CD8-positive, alpha-beta memory T cell (primary cell): ENCODE data around the gene ANKHD1. TPM values are rescaled to one million over a fixed set of nuclear protein-coding genes. Genes with fewer than 3 reads are reported as not detected.

Source experiments
- CTCF ChIA-PET: fragments of 350-600 bp; sonication (Branson Sonifier 250); formaldehyde crosslinking; loops from one replicate; lab custom pipeline; 2021; ENCODE audit warnings: antibody characterized with exemption; lab: Charles Lee
- POLR2A ChIA-PET: fragments of 350-600 bp; sonication (Branson Sonifier 250); formaldehyde crosslinking; loops from one replicate; lab custom pipeline; 2021; ENCODE audit warnings: antibody characterized with exemption; lab: Charles Lee
- DNase-seq, 5 donors: peaks; one replicate each; pipeline versions ENCODE4 v3.0.0 to v3.0.0-alpha.2; 2020 to 2022; ENCODE audit warnings: mixed read lengths in 1 of 5
- H3K27ac ChIP-seq: one replicate; pipeline ENCODE4 v1.7.0; 2013; ENCODE audit warnings: low read depth, mild to moderate bottlenecking, low read length, moderate library complexity
- H3K27me3 ChIP-seq: 2 replicates; pipeline ENCODE4 v1.7.0; 2013; ENCODE audit warnings: low read length, mild to moderate bottlenecking; ENCODE audit not compliant: insufficient read depth, poor library complexity, severe bottlenecking
- H3K36me3 ChIP-seq: 2 replicates; pipeline ENCODE4 v1.7.0; 2013; ENCODE audit warnings: mild to moderate bottlenecking, low read length, moderate library complexity; ENCODE audit not compliant: insufficient read depth
- H3K4me1 ChIP-seq: 2 replicates; pipeline ENCODE4 v1.7.0; 2013; ENCODE audit warnings: mild to moderate bottlenecking, low read length, moderate library complexity; ENCODE audit not compliant: insufficient read depth
- H3K4me3 ChIP-seq: 2 replicates; pipeline ENCODE4 v1.7.0; 2013; ENCODE audit warnings: mild to moderate bottlenecking, low read length
- H3K9me3 ChIP-seq: 2 replicates; pipeline ENCODE4 v1.7.0; 2013; ENCODE audit warnings: mild to moderate bottlenecking, low read length
- H3K27ac Mint-ChIP-seq, 8 donors: one replicate each; pipeline ENCODE4 v1.8.0; 2020 to 2021; ENCODE audit warnings: mixed read lengths in 8 of 8, mild to moderate bottlenecking in 6 of 8, inconsistent platforms in 3 of 8, moderate library complexity in 3 of 8
- H3K27me3 Mint-ChIP-seq, 2 donors: one replicate each; pipeline ENCODE4 v1.8.0; 2020 to 2021; ENCODE audit warnings: mixed read lengths in 2 of 2, mild to moderate bottlenecking in 1 of 2, moderate library complexity in 1 of 2
- H3K36me3 Mint-ChIP-seq, 3 donors: one replicate each; pipeline ENCODE4 v1.8.0; 2020 to 2021; ENCODE audit warnings: mixed read lengths in 3 of 3, inconsistent platforms in 1 of 3, mild to moderate bottlenecking in 1 of 3
- H3K4me1 Mint-ChIP-seq, 3 donors: one replicate each; pipeline ENCODE4 v1.8.0; 2020 to 2021; ENCODE audit warnings: mixed read lengths in 3 of 3, inconsistent platforms in 1 of 3, mild to moderate bottlenecking in 1 of 3
- H3K4me3 Mint-ChIP-seq, 7 donors: one replicate each; pipeline ENCODE4 v1.8.0; 2020 to 2021; ENCODE audit warnings: mixed read lengths in 7 of 7, mild to moderate bottlenecking in 6 of 7, moderate library complexity in 4 of 7, inconsistent platforms in 2 of 7
- H3K9me3 Mint-ChIP-seq, 5 donors: one replicate each; pipeline ENCODE4 v1.8.0; 2020 to 2022; ENCODE audit warnings: mixed read lengths in 5 of 5, mild to moderate bottlenecking in 3 of 5, moderate library complexity in 2 of 5, inconsistent platforms in 1 of 5
- polyA plus RNA-seq: library from polyadenylated mRNA; unstranded; fragments of 300-500 nt; fragmentation: Illumina TruSeq; gene quantifications from one replicate; pipeline ENCODE4 v1.2.3, GENCODE V29; 2021
- total RNA-seq, 2 experiments: library from RNA; stranded (reverse); gene quantifications; one replicate each; pipeline ENCODE4 v1.2.3, GENCODE V29; 2021

The ANKHD1 gene
- total and polyA plus RNA-seq, 3 experiments from 2014 or later: 88.6 to 107 (median 100) TPM

DNA sequence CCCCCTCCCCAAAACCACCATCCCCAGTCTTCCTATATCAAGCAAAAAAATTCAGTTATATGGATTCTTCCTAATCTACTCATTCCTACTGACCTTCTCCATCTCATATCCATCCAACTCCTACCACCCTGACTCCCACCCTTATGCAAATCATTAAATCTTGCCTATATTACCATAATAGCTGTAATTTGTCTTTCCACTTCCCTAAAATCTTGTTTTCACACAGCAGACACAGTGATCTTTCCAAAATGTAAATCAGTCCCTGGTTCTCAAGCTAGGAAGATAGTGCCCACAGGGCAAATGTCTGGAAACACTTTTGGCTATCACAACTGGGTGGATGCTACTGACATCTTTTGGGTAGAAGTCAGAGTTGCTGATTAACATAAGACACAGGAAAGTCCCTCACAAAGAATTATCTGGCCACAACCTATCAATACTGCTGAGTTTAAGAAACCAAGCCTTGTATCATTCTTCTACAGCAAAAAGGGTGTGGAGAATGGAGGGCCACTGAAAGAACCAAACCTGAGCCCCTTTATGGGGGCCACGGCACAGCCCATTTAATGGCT is 154.2 kb downstream of the ANKHD1 start:
- H3K27ac Mint-ChIP-seq: peak overlapping the region; percentile 91 to 99 (median 96)
- H3K9me3 Mint-ChIP-seq: no peaks in the 10 kb centered on the region
- H3K36me3 Mint-ChIP-seq: peaks cover 0 to 54% (median 7%) of the 10 kb centered on the region in 3 donors
- H3K4me3 Mint-ChIP-seq: peak overlapping the region; percentile 77 to 97 (median 93)
- peaks cover 48 to 55% (median 50%) of the 10 kb centered on the region in 3 donors for H3K4me1 Mint-ChIP-seq
- Histone ChIP-seq H3K36me3 (peaks cover 7% of the 10 kb centered on the region), H3K9me3 (no peaks in the 10 kb centered on the region), H3K27me3 (no peaks in the 10 kb centered on the region), H3K27ac (peak overlapping the region; percentile 96), H3K4me3 (peak overlapping the region; percentile 60), H3K4me1 (peaks cover 30% of the 10 kb centered on the region)
- ChIA-PET POLR2A (no interaction called here), CTCF (interaction anchor here (1.0 to 1.2 kb wide), 2 partner anchors 9 to 84 kb away, joined by 3 read pairs; partner anchors contain the start of genes EIF4EBP3 and TMCO6)
- no peaks in the 10 kb centered on the region for H3K27me3 Mint-ChIP-seq
- no peak for DNase-seq

DNA sequence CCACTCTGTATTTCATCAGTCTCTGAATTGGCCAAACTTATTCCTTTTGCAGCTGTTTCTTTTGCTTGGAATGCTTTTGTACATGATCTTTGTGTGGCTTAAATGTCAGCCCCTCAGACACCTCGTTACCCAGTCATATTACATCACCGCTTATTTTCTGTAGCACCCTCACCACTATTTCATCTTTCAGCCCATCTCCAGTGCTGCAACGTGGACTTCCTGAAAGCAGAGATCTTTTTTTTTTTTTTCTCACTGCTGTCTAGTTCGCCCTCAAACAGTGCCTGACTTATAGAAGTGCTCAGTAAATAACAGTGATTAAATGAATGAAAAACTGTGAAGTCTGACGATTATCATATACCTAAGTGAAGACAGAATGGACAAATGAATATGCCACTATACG is 154.8 kb downstream of the ANKHD1 start:
- Histone ChIP-seq H3K4me1 (peaks cover 30% of the 10 kb centered on the region), H3K36me3 (peaks cover 13% of the 10 kb centered on the region), H3K27me3 (no peaks in the 10 kb centered on the region), H3K27ac (peak overlapping the region; percentile 96), H3K4me3 (peak overlapping the region; percentile 60), H3K9me3 (no peaks in the 10 kb centered on the region)
- ChIA-PET CTCF (interaction anchor here (1.0 to 4.1 kb wide), 3 partner anchors 9 to 83 kb away, joined by 3 to 34 read pairs (median 3); partner anchors contain the start of genes EIF4EBP3 and TMCO6), POLR2A (interaction anchor here (1.8 kb wide), 1 partner anchor 8 kb away, joined by 12 read pairs; the partner anchor contains the start of gene EIF4EBP3)
- peak in 1 of 5 donors; percentile 12 for DNase-seq
- Mint-ChIP-seq H3K4me3 (peak overlapping the region; percentile 77 to 97 (median 93)), H3K27ac (peak overlapping the region; percentile 91 to 99 (median 96)), H3K9me3 (no peaks in the 10 kb centered on the region), H3K4me1 (peaks cover 48 to 58% (median 50%) of the 10 kb centered on the region in 3 donors), H3K27me3 (no peaks in the 10 kb centered on the region), H3K36me3 (peaks cover 4 to 54% (median 5%) of the 10 kb centered on the region in 3 donors)

DNA sequence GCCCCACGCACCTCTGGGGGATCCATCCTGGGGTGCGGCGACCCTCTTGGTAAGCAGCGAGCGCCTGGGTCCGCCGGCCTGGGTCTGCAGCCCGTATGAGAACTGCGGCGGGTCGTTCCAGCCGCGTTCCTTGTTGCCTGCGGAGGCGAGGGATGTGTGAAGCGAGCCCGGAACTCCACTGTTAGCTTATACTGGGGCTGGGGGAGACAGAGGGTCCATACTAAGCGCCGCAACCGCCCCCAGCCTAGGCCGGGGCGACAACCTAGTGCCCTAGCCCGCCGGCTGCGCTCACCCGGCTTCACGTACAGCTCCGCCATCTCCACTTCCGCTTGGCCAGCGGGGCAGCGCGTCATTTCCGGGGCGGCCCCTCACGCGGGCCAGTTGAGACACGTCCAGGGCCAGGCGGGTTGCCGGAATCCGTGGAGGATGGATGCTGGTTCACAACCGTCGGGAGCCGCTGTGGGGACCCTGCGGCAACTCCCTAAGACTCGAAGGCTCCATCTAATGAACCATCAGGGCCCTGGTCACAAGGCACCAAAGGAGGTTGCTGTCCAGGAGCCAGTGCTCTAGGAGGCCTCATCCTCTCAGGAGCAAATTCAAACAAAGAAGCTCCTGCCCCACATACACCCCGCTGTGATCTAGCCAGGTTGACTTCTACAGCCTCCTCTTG is 155.6 kb downstream of the ANKHD1 start, which contains the start of gene SRA1:
Gene SRA1 (minus strand): TSS at position 338 of the 670 bp plus-strand sequence. CDS start 21 bp downstream, at position 317.
- Histone ChIP-seq H3K27ac (peak within 1 kb of the TSS; percentile 96), H3K4me3 (peak within 1 kb of the TSS; percentile 60), H3K36me3 (peaks cover 13% of the 10 kb centered on the region), H3K9me3 (no peaks in the 10 kb centered on the region), H3K4me1 (peaks cover 30% of the 10 kb centered on the region), H3K27me3 (no peaks in the 10 kb centered on the region)
- DNase-seq: peak; percentile 75 to 89 (median 79)
- H3K36me3 Mint-ChIP-seq: peaks cover 3 to 51% (median 4%) of the 10 kb centered on the region in 3 donors
- H3K9me3 Mint-ChIP-seq: no peaks in the 10 kb centered on the region
- ChIA-PET CTCF (interaction anchor here (1.4 to 4.1 kb wide), 3 partner anchors 9 to 77 kb away, joined by 3 to 34 read pairs (median 4); partner anchors contain the start of gene EIF4EBP3), POLR2A (interaction anchor here (1.0 to 2.1 kb wide), 6 partner anchors 8 to 155 kb away, joined by 3 to 12 read pairs (median 5); partner anchors contain the start of genes ANKHD1, EIF4EBP3, IK and NDUFA2)
- H3K27me3 Mint-ChIP-seq: no peaks in the 10 kb centered on the region
- peaks cover 48 to 59% (median 50%) of the 10 kb centered on the region in 3 donors for H3K4me1 Mint-ChIP-seq
- H3K4me3 Mint-ChIP-seq: peak within 1 kb of the TSS; percentile 77 to 97 (median 93)
- peak within 1 kb of the TSS; percentile 91 to 99 (median 96) for H3K27ac Mint-ChIP-seq

DNA sequence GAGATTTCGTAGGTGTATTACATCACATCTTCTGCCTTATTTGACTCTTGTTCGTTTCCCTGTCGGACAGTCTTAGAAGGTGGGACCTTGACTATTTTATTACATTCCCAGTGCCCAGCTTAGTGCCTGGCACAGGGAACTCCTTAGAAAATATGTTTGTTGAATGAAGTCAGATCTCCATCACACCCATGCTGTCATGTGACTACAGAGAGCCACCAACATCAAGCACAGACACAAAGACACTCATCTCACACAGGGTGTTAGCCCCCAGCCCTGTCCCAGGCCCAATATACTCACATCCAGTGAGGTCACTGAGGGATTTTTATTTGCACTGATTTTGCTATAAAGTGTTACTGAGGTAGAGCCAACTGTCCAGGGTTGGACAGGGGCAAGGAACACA is 156.3 kb downstream of the ANKHD1 start:
- H3K4me1 ChIP-seq: peaks cover 34% of the 10 kb centered on the region
- CTCF ChIA-PET: interaction anchor here (1.4 to 4.1 kb wide), 3 partner anchors 8 to 77 kb away, joined by 3 to 34 read pairs (median 4); partner anchors contain the start of gene EIF4EBP3
- H3K4me3 Mint-ChIP-seq: peak overlapping the region; percentile 77 to 97 (median 93)
- H3K27ac Mint-ChIP-seq: peak overlapping the region; percentile 91 to 99 (median 96)
- H3K36me3 Mint-ChIP-seq: peaks cover 3 to 53% (median 4%) of the 10 kb centered on the region in 3 donors
- H3K27ac ChIP-seq: peak overlapping the region; percentile 96
- peaks cover 49 to 62% (median 54%) of the 10 kb centered on the region in 3 donors for H3K4me1 Mint-ChIP-seq
- POLR2A ChIA-PET: interaction anchor here (1.0 to 2.1 kb wide), 4 partner anchors 10 to 90 kb away, joined by 4 to 12 read pairs (median 6); partner anchors contain the start of genes EIF4EBP3, IK and NDUFA2
- DNase-seq: no peak
- no peaks in the 10 kb centered on the region for H3K9me3 Mint-ChIP-seq
- no peak overlapping the region for H3K4me3 ChIP-seq
- peaks cover 13% of the 10 kb centered on the region for H3K36me3 ChIP-seq
- H3K9me3 ChIP-seq: no peaks in the 10 kb centered on the region
- H3K27me3 ChIP-seq: no peaks in the 10 kb centered on the region
- no peaks in the 10 kb centered on the region for H3K27me3 Mint-ChIP-seq

DNA sequence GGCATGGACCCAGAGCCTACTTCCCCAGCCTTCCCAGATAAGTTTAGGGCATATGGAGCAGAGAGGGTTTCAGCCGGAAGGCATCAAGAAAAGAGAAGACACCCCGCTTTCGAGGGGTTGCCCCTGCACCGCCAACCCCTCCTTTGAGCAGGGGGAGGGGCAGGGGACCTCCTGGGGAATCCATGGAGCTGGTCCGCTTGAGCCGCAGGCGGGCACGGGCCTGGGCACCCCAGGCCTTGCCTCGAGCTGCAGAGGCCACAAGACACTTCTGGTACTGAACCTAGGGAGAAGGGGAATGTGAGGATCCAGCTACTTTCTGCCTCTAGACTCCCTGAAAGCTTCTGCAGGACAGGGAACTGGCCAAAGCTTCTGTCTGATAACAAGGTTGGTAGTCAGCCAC is 156.9 kb downstream of the ANKHD1 start:
- ChIA-PET POLR2A (interaction anchor here (0.9 to 2.1 kb wide), 2 partner anchors 12 to 81 kb away, joined by 4 to 5 read pairs; no protein-coding TSS in a partner anchor), CTCF (interaction anchor here (4.1 kb wide), 1 partner anchor 11 kb away, joined by 34 read pairs; the partner anchor contains the start of gene EIF4EBP3)
- no peaks in the 10 kb centered on the region for H3K27me3 Mint-ChIP-seq
- H3K4me1 Mint-ChIP-seq: peaks cover 47 to 62% (median 54%) of the 10 kb centered on the region in 3 donors
- no peak for DNase-seq
- H3K9me3 Mint-ChIP-seq: no peaks in the 10 kb centered on the region
- Histone ChIP-seq H3K4me3 (no peak overlapping the region), H3K27me3 (no peaks in the 10 kb centered on the region), H3K4me1 (peaks cover 40% of the 10 kb centered on the region), H3K27ac (no peak overlapping the region), H3K36me3 (peaks cover 13% of the 10 kb centered on the region), H3K9me3 (no peaks in the 10 kb centered on the region)
- peak overlapping the region in 5 of 8 donors; percentile 4 to 97 (median 95) for H3K27ac Mint-ChIP-seq
- H3K36me3 Mint-ChIP-seq: peaks cover 3 to 47% (median 4%) of the 10 kb centered on the region in 3 donors
- peak overlapping the region in 2 of 7 donors; percentile 33 to 91 for H3K4me3 Mint-ChIP-seq

DNA sequence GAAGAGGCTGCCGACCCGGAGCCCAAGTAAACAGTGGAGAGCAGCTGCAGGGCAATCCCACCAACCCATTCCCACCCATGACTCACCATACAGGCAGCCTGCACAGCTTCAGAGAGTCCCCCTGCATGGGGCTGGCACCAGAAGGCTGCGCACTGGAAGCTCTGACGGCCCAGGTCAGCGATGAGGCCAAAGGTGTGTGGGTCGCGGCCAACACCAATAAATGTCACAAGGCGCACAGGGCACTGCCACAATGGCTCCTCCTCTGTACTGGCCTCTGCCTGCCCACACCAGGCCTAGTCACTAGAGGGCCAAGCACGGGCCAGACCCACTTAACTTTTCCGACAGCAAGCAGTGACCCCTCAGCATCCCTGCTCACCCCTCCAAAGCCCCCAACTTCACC is 158.6 kb downstream of the ANKHD1 start:
- Mint-ChIP-seq H3K27me3 (no peaks in the 10 kb centered on the region), H3K36me3 (peaks cover 3 to 48% (median 4%) of the 10 kb centered on the region in 3 donors), H3K4me1 (peaks cover 43 to 60% (median 53%) of the 10 kb centered on the region in 3 donors), H3K9me3 (no peaks in the 10 kb centered on the region), H3K4me3 (peak overlapping the region in 1 of 7 donors; percentile 31), H3K27ac (peak overlapping the region in 1 of 8 donors; percentile 84)
- H3K4me3 ChIP-seq: no peak overlapping the region
- H3K9me3 ChIP-seq: no peaks in the 10 kb centered on the region
- ChIA-PET POLR2A (no interaction called here), CTCF (interaction anchor here (4.1 kb wide), 1 partner anchor 12 kb away, joined by 34 read pairs; the partner anchor contains the start of gene EIF4EBP3)
- peaks cover 38% of the 10 kb centered on the region for H3K4me1 ChIP-seq
- peaks cover 13% of the 10 kb centered on the region for H3K36me3 ChIP-seq
- no peaks in the 10 kb centered on the region for H3K27me3 ChIP-seq
- H3K27ac ChIP-seq: no peak overlapping the region
- DNase-seq: no peak

DNA sequence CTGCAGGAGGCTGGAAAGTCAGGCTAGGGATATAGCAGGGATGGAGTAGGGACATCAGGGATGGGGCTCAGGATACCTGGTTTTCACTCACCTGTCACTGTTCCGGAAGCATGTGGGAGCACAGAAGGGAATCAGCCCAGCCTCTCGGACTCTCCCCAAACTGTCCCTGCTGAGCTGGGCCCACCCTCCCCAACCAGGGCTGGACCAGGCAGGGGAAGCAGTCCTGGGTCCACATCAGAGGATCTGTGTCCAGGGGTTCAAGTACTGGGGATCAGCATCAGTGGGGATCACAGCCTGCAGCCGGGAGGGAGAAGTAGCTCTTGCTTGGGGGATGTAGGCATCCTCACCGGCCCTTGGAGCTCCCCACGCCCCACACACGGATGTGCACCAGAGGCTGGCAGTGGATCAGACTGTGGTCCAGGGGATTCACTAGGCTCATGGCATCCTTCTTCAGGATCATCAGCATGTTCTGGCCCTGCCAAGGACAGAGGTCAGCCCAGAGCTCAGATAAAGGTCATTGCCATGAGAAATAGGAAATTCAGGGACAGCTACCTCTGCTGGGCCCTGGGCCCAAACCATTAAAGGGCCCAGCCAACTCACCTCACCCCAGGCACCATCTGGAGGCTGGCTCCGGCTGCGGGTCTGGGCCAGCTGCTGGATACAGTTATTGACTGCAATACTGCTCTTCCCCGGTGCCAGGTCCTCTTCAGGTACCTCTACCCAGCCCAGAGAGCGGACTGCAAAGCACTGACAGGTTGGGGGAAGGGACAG is 160.3 kb downstream of the ANKHD1 start:
- no peaks in the 10 kb centered on the region for H3K9me3 Mint-ChIP-seq
- H3K27me3 Mint-ChIP-seq: no peaks in the 10 kb centered on the region
- Histone ChIP-seq H3K4me3 (no peak overlapping the region), H3K4me1 (peaks cover 33% of the 10 kb centered on the region), H3K9me3 (no peaks in the 10 kb centered on the region), H3K27ac (no peak overlapping the region), H3K27me3 (no peaks in the 10 kb centered on the region), H3K36me3 (peaks cover 19% of the 10 kb centered on the region)
- peaks cover 40 to 61% (median 55%) of the 10 kb centered on the region in 3 donors for H3K4me1 Mint-ChIP-seq
- H3K36me3 Mint-ChIP-seq: peaks cover 4 to 51% (median 4%) of the 10 kb centered on the region in 3 donors
- H3K4me3 Mint-ChIP-seq: peak overlapping the region in 2 of 7 donors; percentile 87 to 96
- POLR2A ChIA-PET: interaction anchor here (0.9 kb wide), 1 partner anchor 13 kb away, joined by 3 read pairs; no protein-coding TSS in a partner anchor
- no peak for DNase-seq
- peak overlapping the region in 6 of 8 donors; percentile 29 to 98 (median 90) for H3K27ac Mint-ChIP-seq
- CTCF ChIA-PET: no interaction called here
